Measurements from ENCODE around the gene DCC. TPM values are rescaled to one million over a fixed set of nuclear protein-coding genes. Genes with fewer than 3 reads are reported as not detected.

The DCC gene
- polyA plus RNA-seq, 1 donor = 0.58 TPM

GRCh38 chr18:52888014-52888413, 548.0 kb downstream of the DCC start:
- Histone ChIP-seq H3K4me3 (ENCODE audit: low read length) (no peak overlapping the region), H3K9me3 (ENCODE audit: control insufficient read depth, low read depth, low read length) (peaks cover 3% of the 10 kb centered on the region), H3K36me3 (ENCODE audit: control insufficient read depth, insufficient read depth, low read length) (no peaks in the 10 kb centered on the region), H3K4me1 (ENCODE audit: control insufficient read depth, insufficient read depth, low read length) (no peaks in the 10 kb centered on the region), H3K27ac (ENCODE audit: low read length) (no peak overlapping the region), H3K27me3 (ENCODE audit: control insufficient read depth, insufficient read depth, low read length) (no peaks in the 10 kb centered on the region)
- DNase-seq = no peak

- WGBS (ENCODE audit: insufficient coverage, low lambda C conversion rate) = no CpG with 5 or more reads among the region's 3 CpGs
- Histone ChIP-seq H3K4me1 (ENCODE audit: control insufficient read depth, insufficient read depth, low read length) (no peaks in the 10 kb centered on the region), H3K36me3 (ENCODE audit: control insufficient read depth, insufficient read depth, low read length) (no peaks in the 10 kb centered on the region), H3K9me3 (ENCODE audit: control insufficient read depth, low read depth, low read length) (no peaks in the 10 kb centered on the region), H3K4me3 (ENCODE audit: low read length) (no peak overlapping the region), H3K27ac (ENCODE audit: low read length) (no peak overlapping the region), H3K27me3 (ENCODE audit: control insufficient read depth, insufficient read depth, low read length) (no peaks in the 10 kb centered on the region)
- no peak for DNase-seq
These were observed 554.8 kb downstream of the DCC start for GRCh38 chr18:52894801-52895200.

- no peaks in the 10 kb centered on the region for H3K36me3 ChIP-seq (ENCODE audit: control insufficient read depth, insufficient read depth, low read length)
- no peak overlapping the region for H3K4me3 ChIP-seq (ENCODE audit: low read length)
- H3K9me3 ChIP-seq (ENCODE audit: control insufficient read depth, low read depth, low read length) = no peaks in the 10 kb centered on the region
- no peaks in the 10 kb centered on the region for H3K4me1 ChIP-seq (ENCODE audit: control insufficient read depth, insufficient read depth, low read length)
- 83% methylated on average over 1 of the region's 5 CpGs for WGBS (ENCODE audit: insufficient coverage, low lambda C conversion rate)
- H3K27me3 ChIP-seq (ENCODE audit: control insufficient read depth, insufficient read depth, low read length) = no peaks in the 10 kb centered on the region
- no peak overlapping the region for H3K27ac ChIP-seq (ENCODE audit: low read length)
- DNase-seq = no peak
These were observed 557.9 kb downstream of the DCC start for GRCh38 chr18:52897611-52898484.

GRCh38 chr18:52898485-52899058, 558.6 kb downstream of the DCC start:
- Histone ChIP-seq H3K4me3 (ENCODE audit: low read length) (no peak overlapping the region), H3K27ac (ENCODE audit: low read length) (no peak overlapping the region), H3K4me1 (ENCODE audit: control insufficient read depth, insufficient read depth, low read length) (no peaks in the 10 kb centered on the region), H3K36me3 (ENCODE audit: control insufficient read depth, insufficient read depth, low read length) (no peaks in the 10 kb centered on the region), H3K9me3 (ENCODE audit: control insufficient read depth, low read depth, low read length) (no peaks in the 10 kb centered on the region), H3K27me3 (ENCODE audit: control insufficient read depth, insufficient read depth, low read length) (no peaks in the 10 kb centered on the region)
- WGBS (ENCODE audit: insufficient coverage, low lambda C conversion rate) = 69% methylated on average over 3 of the region's 3 CpGs
- no peak for DNase-seq

- H3K4me1 ChIP-seq (ENCODE audit: control insufficient read depth, insufficient read depth, low read length) = no peaks in the 10 kb centered on the region
- no peaks in the 10 kb centered on the region for H3K27me3 ChIP-seq (ENCODE audit: control insufficient read depth, insufficient read depth, low read length)
- no CpG with 5 or more reads among the region's 3 CpGs for WGBS (ENCODE audit: insufficient coverage, low lambda C conversion rate)
These were observed 562.2 kb downstream of the DCC start for GRCh38 chr18:52902188-52902587.

GRCh38 chr18:52903857-52904256, 563.9 kb downstream of the DCC start:
- Histone ChIP-seq H3K27ac (ENCODE audit: low read length) (no peak overlapping the region), H3K36me3 (ENCODE audit: control insufficient read depth, insufficient read depth, low read length) (no peaks in the 10 kb centered on the region), H3K4me3 (ENCODE audit: low read length) (no peak overlapping the region), H3K9me3 (ENCODE audit: control insufficient read depth, low read depth, low read length) (no peaks in the 10 kb centered on the region), H3K4me1 (ENCODE audit: control insufficient read depth, insufficient read depth, low read length) (no peaks in the 10 kb centered on the region), H3K27me3 (ENCODE audit: control insufficient read depth, insufficient read depth, low read length) (no peaks in the 10 kb centered on the region)
- DNase-seq = peak; percentile 17 to 48
- WGBS (ENCODE audit: insufficient coverage, low lambda C conversion rate) = 0% methylated on average over 2 of the region's 3 CpGs

More at GRCh38 chr18:52902188-52902587, 562.2 kb downstream of the DCC start:
- H3K4me3 ChIP-seq (ENCODE audit: low read length) = no peak overlapping the region
- H3K36me3 ChIP-seq (ENCODE audit: control insufficient read depth, insufficient read depth, low read length) = no peaks in the 10 kb centered on the region
- no peak for DNase-seq
- H3K27ac ChIP-seq (ENCODE audit: low read length) = no peak overlapping the region
- H3K9me3 ChIP-seq (ENCODE audit: control insufficient read depth, low read depth, low read length) = no peaks in the 10 kb centered on the region

GRCh38 chr18:52907543-52908308, 567.7 kb downstream of the DCC start:
- no peak overlapping the region for H3K27ac ChIP-seq (ENCODE audit: low read length)
- no peaks in the 10 kb centered on the region for H3K4me1 ChIP-seq (ENCODE audit: control insufficient read depth, insufficient read depth, low read length)
- DNase-seq = no peak
- no peaks in the 10 kb centered on the region for H3K36me3 ChIP-seq (ENCODE audit: control insufficient read depth, insufficient read depth, low read length)
- no peaks in the 10 kb centered on the region for H3K9me3 ChIP-seq (ENCODE audit: control insufficient read depth, low read depth, low read length)
- H3K27me3 ChIP-seq (ENCODE audit: control insufficient read depth, insufficient read depth, low read length) = no peaks in the 10 kb centered on the region
- H3K4me3 ChIP-seq (ENCODE audit: low read length) = no peak overlapping the region
- no CpG with 5 or more reads among the region's 9 CpGs for WGBS (ENCODE audit: insufficient coverage, low lambda C conversion rate)

- Histone ChIP-seq H3K4me1 (ENCODE audit: control insufficient read depth, insufficient read depth, low read length) (no peaks in the 10 kb centered on the region), H3K27ac (ENCODE audit: low read length) (no peak overlapping the region), H3K4me3 (ENCODE audit: low read length) (no peak overlapping the region), H3K36me3 (ENCODE audit: control insufficient read depth, insufficient read depth, low read length) (no peaks in the 10 kb centered on the region), H3K27me3 (ENCODE audit: control insufficient read depth, insufficient read depth, low read length) (no peaks in the 10 kb centered on the region), H3K9me3 (ENCODE audit: control insufficient read depth, low read depth, low read length) (no peaks in the 10 kb centered on the region)
- no peak for DNase-seq
- WGBS (ENCODE audit: insufficient coverage, low lambda C conversion rate) = no CpG with 5 or more reads among the region's 3 CpGs
These were observed 574.2 kb downstream of the DCC start for GRCh38 chr18:52914148-52914547.

- WGBS (ENCODE audit: insufficient coverage, low lambda C conversion rate) = 40% methylated on average over 1 of the region's 1 CpG
- no peaks in the 10 kb centered on the region for H3K4me1 ChIP-seq (ENCODE audit: control insufficient read depth, insufficient read depth, low read length)
- H3K36me3 ChIP-seq (ENCODE audit: control insufficient read depth, insufficient read depth, low read length) = no peaks in the 10 kb centered on the region
- no peaks in the 10 kb centered on the region for H3K9me3 ChIP-seq (ENCODE audit: control insufficient read depth, low read depth, low read length)
- no peak overlapping the region for H3K27ac ChIP-seq (ENCODE audit: low read length)
- no peaks in the 10 kb centered on the region for H3K27me3 ChIP-seq (ENCODE audit: control insufficient read depth, insufficient read depth, low read length)
- DNase-seq = peak in 1 of 2 donors; percentile 15
- H3K4me3 ChIP-seq (ENCODE audit: low read length) = no peak overlapping the region
These were observed 580.7 kb downstream of the DCC start for GRCh38 chr18:52920665-52921064.

- no peaks in the 10 kb centered on the region for H3K9me3 ChIP-seq (ENCODE audit: control insufficient read depth, low read depth, low read length)
- no peaks in the 10 kb centered on the region for H3K36me3 ChIP-seq (ENCODE audit: control insufficient read depth, insufficient read depth, low read length)
- H3K4me1 ChIP-seq (ENCODE audit: control insufficient read depth, insufficient read depth, low read length) = no peaks in the 10 kb centered on the region
- DNase-seq = no peak
- no peaks in the 10 kb centered on the region for H3K27me3 ChIP-seq (ENCODE audit: control insufficient read depth, insufficient read depth, low read length)
- WGBS (ENCODE audit: insufficient coverage, low lambda C conversion rate) = 100% methylated on average over 2 of the region's 2 CpGs
- no peak overlapping the region for H3K4me3 ChIP-seq (ENCODE audit: low read length)
- H3K27ac ChIP-seq (ENCODE audit: low read length) = no peak overlapping the region
These were observed 593.4 kb downstream of the DCC start for GRCh38 chr18:52933356-52933755.
